ENCODE data around the gene ZSWIM8.
A peak's percentile ranks its signal among the peaks of the same experiment; 100 is the strongest.

The ZSWIM8 gene

GRCh38 chr10:73841061-73841421, 55.6 kb downstream of the ZSWIM8 start:
- no peak overlapping the region for H3K27ac ChIP-seq
- TF ChIP-seq ZFX (IDR thresholded peaks at IDR 0.05; ENCODE audit: borderline replicate concordance) (no peak), CTCF (IDR thresholded peaks at IDR 0.05) (no peak)

- no peak for TF ChIP-seq CTCF (IDR thresholded peaks at IDR 0.05)
- TF ChIP-seq ZFX (IDR thresholded peaks at IDR 0.05; ENCODE audit: borderline replicate concordance) = no peak
- no peak overlapping the region for H3K27ac ChIP-seq
These were observed 56.3 kb downstream of the ZSWIM8 start for GRCh38 chr10:73841526-73842285.

DNA sequence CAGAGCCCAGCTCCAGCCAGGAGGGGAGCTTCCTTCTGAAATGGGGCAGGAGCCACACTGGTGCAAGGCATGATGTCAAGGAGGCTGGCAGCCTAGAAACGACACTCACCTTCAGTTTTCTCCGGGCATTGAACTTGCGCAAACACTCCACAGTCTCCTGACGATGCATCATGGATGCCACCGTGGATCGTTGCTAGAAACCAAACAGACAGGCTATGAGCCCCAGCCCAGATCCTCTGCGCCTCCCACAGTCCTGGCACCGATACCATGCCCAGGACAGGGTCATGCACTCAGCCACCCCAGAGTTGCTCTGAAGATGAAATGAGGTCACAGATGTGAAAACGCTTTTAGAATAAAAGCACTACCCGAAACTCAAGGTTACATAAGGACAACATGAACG, 56.9 kb downstream of the ZSWIM8 start:
- H3K27ac ChIP-seq = no peak overlapping the region
- TF ChIP-seq ZFX (IDR thresholded peaks at IDR 0.05; ENCODE audit: borderline replicate concordance) = no peak

- no peak overlapping the region for H3K27ac ChIP-seq
- TF ChIP-seq ZFX (IDR thresholded peaks at IDR 0.05; ENCODE audit: borderline replicate concordance) = no peak
- TF ChIP-seq CTCF (IDR thresholded peaks at IDR 0.05) = no peak
These were observed 57.9 kb downstream of the ZSWIM8 start for GRCh38 chr10:73843261-73843660.

DNA sequence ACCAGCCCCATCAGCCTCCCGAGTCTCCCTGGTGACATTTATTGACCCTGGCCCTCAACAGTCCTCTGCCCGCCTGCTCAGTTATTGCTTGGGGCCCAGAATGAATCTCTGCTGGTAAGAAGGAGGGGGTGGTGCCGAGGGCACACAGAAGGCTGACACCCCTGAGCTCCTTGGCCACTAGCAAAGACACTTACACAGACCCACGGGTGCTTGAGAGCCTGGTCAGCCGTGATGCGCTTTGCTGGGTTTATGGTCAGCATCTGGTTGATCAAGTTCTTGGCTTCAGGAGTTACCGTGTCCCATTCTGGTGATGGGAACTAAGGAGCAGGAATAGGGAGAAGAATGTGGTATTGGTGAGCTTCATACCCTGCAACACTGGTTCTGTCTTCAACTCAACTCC, 61.6 kb downstream of the ZSWIM8 start:
- TF ChIP-seq ZFX (IDR thresholded peaks at IDR 0.05; ENCODE audit: borderline replicate concordance) (no peak), CTCF (IDR thresholded peaks at IDR 0.05) (no peak)
- no peak overlapping the region for H3K27ac ChIP-seq

DNA sequence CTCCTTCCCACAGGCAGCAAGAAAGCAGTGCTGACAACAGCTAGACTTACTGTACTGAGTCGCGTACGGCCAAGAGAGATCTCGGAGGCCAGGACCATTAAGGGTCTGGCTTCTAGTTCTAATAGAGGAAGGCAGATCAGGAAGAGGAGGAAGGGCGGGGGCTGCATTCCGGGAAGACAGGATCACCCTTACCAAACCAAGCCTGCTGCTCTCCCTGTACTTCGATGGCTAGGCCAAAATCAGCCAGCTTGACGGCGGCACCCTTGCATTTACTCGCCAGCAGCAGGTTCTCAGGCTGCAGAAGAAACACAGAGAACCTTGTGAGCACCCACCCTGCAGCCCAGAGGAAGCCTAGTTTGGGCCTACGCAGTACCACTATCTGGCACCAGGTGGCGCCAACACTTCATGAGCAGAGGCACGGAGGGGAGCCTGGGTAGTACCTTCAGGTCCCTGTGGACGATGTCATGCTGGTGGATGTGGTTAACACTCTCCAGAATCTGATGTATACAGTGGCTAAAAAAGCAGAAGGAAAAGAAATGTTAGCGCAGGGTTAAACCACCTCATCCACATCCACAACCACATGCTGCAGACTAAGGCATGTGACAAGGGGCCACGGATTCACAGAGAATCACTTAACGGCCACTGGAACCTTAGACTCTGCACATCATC, 63.5 kb downstream of the ZSWIM8 start:
- H3K27ac ChIP-seq = no peak overlapping the region
- TF ChIP-seq CTCF (IDR thresholded peaks at IDR 0.05) (peak; percentile 97), ZFX (IDR thresholded peaks at IDR 0.05; ENCODE audit: borderline replicate concordance) (no peak)

DNA sequence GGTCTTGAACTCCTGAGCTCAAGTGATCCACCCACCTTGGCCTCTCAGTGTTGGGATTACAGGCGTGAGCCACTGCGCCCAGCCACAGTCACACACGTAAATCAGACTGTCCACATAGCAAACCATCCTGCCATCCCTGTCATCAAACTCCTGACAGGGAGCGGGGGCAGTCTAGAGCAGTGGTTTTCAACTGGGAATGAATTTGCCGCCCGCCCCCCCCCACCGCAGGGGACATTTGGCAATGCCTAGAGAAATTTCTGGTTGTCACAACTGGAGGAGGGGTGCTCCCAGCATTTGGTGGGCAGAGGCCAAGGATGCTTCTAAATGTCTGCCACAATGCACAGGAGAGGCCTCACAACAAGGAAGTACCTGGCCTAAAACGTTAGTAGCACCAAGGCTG, 64.8 kb downstream of the ZSWIM8 start:
- no peak for TF ChIP-seq ZFX (IDR thresholded peaks at IDR 0.05; ENCODE audit: borderline replicate concordance)
- no peak for TF ChIP-seq CTCF (IDR thresholded peaks at IDR 0.05)

More for the DNA sequence above, 64.8 kb downstream of the ZSWIM8 start:
- no peak overlapping the region for H3K27ac ChIP-seq
